ENCODE data around the gene KIF24. TPM values are rescaled to one million over a fixed set of nuclear protein-coding genes. Genes with fewer than 3 reads are reported as not detected.

The KIF24 gene
- polyA plus RNA-seq, 1 of the 3 experiments (the other 2 are of a cell fraction): 1.2 TPM

Small RNA genes lying within 50 kb of the gene (small RNA-seq; reads per million reads assigned to genes)
- gene RNU2-50P: 0 to 10.4 (median 0) reads per million in 7 experiments

Other genes with a start within 250 kb of the KIF24 start
- 20.8 and 25.7 TPM in 2 replicates for gene DCAF12, start 202.6 kb downstream of the KIF24 start, polyA plus RNA-seq (2012; rRNA removed)
- 26.3 and 31.7 TPM in 2 replicates for gene UBAP1, start 150.2 kb downstream of the KIF24 start, polyA plus RNA-seq (2012; rRNA removed)
- 47.8 and 65.2 TPM in 2 replicates for gene NUDT2, start 301 bp upstream of the KIF24 start, polyA plus RNA-seq (2012; rRNA removed)
- gene MYORG, start 47.6 kb upstream of the KIF24 start, polyA plus RNA-seq (2012; rRNA removed): 0.97 and 1.1 TPM in 2 replicates
- gene FAM219A, start 129.3 kb upstream of the KIF24 start, polyA plus RNA-seq (2012; rRNA removed): 15.7 and 18.5 TPM in 2 replicates
- 0.46 and 0.55 TPM in 2 replicates for gene DNAI1, start 129.5 kb upstream of the KIF24 start, polyA plus RNA-seq (2012; rRNA removed)
- 1.2 and 1.5 TPM in 2 replicates for gene ENHO, start 193.7 kb upstream of the KIF24 start, polyA plus RNA-seq (2012; rRNA removed)